Hematopoietic multipotent progenitor cell (in vitro differentiated cells): ENCODE measurements around the gene CERK. TPM values are rescaled to one million over a fixed set of nuclear protein-coding genes. Genes with fewer than 3 reads are reported as not detected.

Experiments
- total RNA-seq: library from RNA; depleted of rRNA; stranded (reverse); fragments of >200 nt; gene quantifications from one replicate; pipeline ENCODE4 v1.2.3, GENCODE V29; 2012

CERK gene
- total RNA-seq, 1 donor: 56.0 TPM

Other genes starting within 250 kb of the CERK start
- gene CELSR1, start 200.6 kb downstream of the CERK start, total RNA-seq: 1.3 TPM
- 71.9 TPM for gene GRAMD4, start 117.9 kb downstream of the CERK start, total RNA-seq
- 16.7 TPM for gene TBC1D22A, start 24.4 kb upstream of the CERK start, total RNA-seq